ENCODE data around the gene ADD1. TPM values are rescaled to one million over a fixed set of nuclear protein-coding genes. Genes with fewer than 3 reads are reported as not detected.

ADD1 gene
- total and polyA plus RNA-seq, 12 donors, result 163 to 448 (median 214) TPM

DNA sequence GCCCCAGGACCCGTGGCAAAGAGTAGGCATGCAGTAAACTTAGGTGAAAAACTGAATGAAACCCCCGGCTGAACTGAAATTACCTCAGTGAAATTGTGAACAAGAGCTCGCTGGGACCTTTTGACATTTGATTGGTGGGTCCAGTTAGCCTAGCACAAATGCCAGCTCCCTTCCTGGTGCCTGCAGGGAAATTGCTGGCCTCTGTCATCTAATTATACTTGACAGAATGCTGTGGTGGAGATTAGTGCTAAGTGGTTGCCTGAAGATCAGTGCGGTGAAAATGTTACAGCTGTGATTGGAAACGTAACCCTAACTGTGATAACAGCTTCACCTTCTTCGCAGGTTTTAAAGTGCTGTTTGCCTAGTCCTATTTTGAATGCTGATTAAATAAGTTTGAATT, 43.0 kb downstream of the ADD1 start:
- Histone ChIP-seq H3K4me3 (no peak overlapping the region), H3K4me1 (peaks cover 0 to 42% (median 25%) of the 10 kb centered on the region in 9 donors), H3K9me3 (no peaks in the 10 kb centered on the region), H3K27ac (peak overlapping the region in 4 of 10 donors; percentile 18 to 37 (median 28)), H3K27me3 (no peaks in the 10 kb centered on the region), H3K36me3 (peaks cover 0 to 82% (median 37%) of the 10 kb centered on the region in 9 donors)
- intact Hi-C loops (cut with DNase I), result no loop called here
- WGBS, 2 donors, result 31 to 51% methylated on average over 6 of the region's 6 CpGs
- peak in 1 of 2 donors; percentile 38 for DNase-seq
- peak; percentile 65 to 96 (median 90) for ATAC-seq
- TF ChIP-seq, protein P1, sequence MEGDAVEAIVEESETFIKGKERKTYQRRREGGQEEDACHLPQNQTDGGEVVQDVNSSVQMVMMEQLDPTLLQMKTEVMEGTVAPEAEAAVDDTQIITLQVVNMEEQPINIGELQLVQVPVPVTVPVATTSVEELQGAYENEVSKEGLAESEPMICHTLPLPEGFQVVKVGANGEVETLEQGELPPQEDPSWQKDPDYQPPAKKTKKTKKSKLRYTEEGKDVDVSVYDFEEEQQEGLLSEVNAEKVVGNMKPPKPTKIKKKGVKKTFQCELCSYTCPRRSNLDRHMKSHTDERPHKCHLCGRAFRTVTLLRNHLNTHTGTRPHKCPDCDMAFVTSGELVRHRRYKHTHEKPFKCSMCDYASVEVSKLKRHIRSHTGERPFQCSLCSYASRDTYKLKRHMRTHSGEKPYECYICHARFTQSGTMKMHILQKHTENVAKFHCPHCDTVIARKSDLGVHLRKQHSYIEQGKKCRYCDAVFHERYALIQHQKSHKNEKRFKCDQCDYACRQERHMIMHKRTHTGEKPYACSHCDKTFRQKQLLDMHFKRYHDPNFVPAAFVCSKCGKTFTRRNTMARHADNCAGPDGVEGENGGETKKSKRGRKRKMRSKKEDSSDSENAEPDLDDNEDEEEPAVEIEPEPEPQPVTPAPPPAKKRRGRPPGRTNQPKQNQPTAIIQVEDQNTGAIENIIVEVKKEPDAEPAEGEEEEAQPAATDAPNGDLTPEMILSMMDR (IDR thresholded peaks at IDR 0.05), result no peak

DNA sequence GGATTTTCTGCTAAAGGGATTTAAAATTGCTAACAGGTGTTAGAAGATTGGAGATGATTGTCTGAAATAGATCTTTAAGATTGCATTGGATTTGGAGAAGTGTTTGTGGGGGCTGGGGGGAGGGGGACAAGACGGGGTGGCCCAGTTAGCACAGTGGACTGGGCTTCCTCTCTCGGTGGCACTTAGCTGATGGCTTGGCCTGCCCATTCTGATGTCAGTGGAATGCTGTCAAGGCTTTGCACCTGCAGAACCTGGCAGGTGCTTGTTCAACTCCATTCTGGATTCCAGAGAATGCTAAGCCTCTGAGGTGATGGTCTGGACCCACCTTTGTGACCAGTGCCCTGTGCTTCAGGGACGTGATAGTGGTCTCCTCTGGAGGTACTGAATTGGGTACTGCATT, 43.7 kb downstream of the ADD1 start:
- no peak overlapping the region for H3K4me3 ChIP-seq
- 53 to 70% methylated on average over 3 of the region's 3 CpGs for WGBS, 2 donors
- peaks cover 0 to 43% (median 26%) of the 10 kb centered on the region in 9 donors for H3K4me1 ChIP-seq
- DNase-seq (no peak), ATAC-seq (no peak)
- H3K36me3 ChIP-seq, result peaks cover 0 to 75% (median 30%) of the 10 kb centered on the region in 9 donors
- TF ChIP-seq, protein P1 (IDR thresholded peaks at IDR 0.05), result no peak
- intact Hi-C loops (cut with DNase I), result no loop called here
- H3K27ac ChIP-seq, result no peak overlapping the region
- H3K27me3 ChIP-seq, result no peaks in the 10 kb centered on the region
- H3K9me3 ChIP-seq, result no peaks in the 10 kb centered on the region

DNA sequence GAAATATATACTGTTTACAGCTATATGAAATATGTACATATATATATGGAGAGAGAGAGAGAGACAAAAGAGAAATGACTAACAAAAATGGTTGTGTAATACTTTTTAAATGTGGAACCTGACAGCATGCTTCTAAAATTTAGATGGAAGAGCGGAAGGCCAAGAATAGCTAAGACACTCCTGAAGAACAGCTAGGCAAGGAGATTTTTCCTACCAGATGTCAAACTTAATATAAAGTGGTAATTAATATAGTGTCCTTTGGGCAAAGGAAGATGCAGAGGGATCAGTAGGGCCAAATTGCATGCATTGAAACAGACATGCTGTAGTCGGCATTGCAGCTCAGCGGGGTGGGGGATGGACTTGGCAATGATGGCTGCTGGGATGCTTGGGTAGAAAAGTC, 45.2 kb downstream of the ADD1 start:
- no peak for ATAC-seq
- H3K4me1 ChIP-seq, result peaks cover 3 to 50% (median 37%) of the 10 kb centered on the region in 9 donors
- TF ChIP-seq, protein P1 (IDR thresholded peaks at IDR 0.05), result no peak

DNA sequence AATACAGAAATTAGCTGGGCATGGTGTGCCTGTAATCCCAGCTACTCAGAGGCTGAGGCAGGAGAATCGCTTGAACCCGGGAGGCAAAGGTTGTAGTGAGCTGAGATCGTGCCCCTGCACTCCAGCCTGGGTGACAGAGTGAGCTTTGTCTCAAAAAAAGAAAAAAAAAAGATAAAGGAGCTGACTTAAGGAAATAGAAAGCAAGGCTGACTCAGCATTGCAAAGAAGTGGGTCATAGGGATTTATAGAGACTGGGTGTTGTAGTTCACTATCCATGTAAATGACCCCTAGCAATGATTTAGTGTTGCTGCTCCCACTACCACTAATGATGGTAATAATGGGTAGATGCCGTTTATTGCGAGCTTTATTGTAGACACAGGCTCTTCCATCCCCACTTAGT, 47.6 kb downstream of the ADD1 start:
- intact Hi-C loops (cut with DNase I), result loop anchor here in 3 of 10 donors (10.0 kb wide), 1 partner anchor 126 kb away; no protein-coding TSS in a partner anchor
- H3K27ac ChIP-seq, result peak overlapping the region in 2 of 10 donors; percentile 11 to 44
- WGBS, 2 donors, result 67 to 70% methylated on average over 5 of the region's 5 CpGs
- peaks cover 0 to 69% (median 25%) of the 10 kb centered on the region in 9 donors for H3K36me3 ChIP-seq
- TF ChIP-seq, protein P1 (IDR thresholded peaks at IDR 0.05), result no peak
- peak in 1 of 8 donors; percentile 4 for ATAC-seq
- H3K9me3 ChIP-seq, result no peaks in the 10 kb centered on the region
- no peak overlapping the region for H3K4me3 ChIP-seq
- peaks cover 4 to 50% (median 38%) of the 10 kb centered on the region in 9 donors for H3K4me1 ChIP-seq
- no peak for DNase-seq
- H3K27me3 ChIP-seq, result no peaks in the 10 kb centered on the region

More for the DNA sequence above, 45.2 kb downstream of the ADD1 start:
- intact Hi-C loops (cut with DNase I), result no loop called here
- H3K4me3 ChIP-seq, result no peak overlapping the region
- H3K9me3 ChIP-seq, result no peaks in the 10 kb centered on the region
- WGBS, 2 donors, result 92 to 95% methylated on average over 3 of the region's 3 CpGs
- DNase-seq, result no peak
- H3K27ac ChIP-seq, result no peak overlapping the region
- peaks cover 0 to 69% (median 25%) of the 10 kb centered on the region in 9 donors for H3K36me3 ChIP-seq
- H3K27me3 ChIP-seq, result no peaks in the 10 kb centered on the region

Measured in heart right ventricle (tissue), 16 donors.